ENCODE measurements around the gene BMP7.

Gene BMP7

DNA sequence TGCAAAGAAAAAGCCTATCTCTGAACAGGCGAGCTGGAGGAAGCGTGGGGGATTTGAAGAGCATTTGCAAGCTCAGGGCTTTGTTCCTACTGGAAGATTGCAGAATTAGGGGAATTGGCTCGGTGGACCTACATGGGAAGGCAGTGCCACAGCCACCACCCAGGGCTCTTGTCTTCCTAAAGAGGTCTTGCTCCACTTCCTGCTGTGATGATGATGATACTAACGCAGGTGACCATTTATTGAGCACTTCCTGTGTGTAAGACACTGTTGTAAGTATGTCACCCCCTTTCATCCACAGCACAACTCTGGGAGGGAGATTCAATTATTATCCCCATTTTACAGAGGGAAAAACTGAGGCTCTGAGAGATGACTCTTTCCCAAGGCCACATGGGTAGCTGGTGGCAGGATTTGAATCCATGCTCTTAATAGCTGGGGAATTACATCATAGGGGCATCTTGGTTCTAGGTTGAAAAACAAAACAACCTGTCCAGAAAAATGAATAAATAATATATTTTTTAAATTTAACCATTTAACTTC, 41.2 kb downstream of the BMP7 start:
- DNase-seq, result no peak

DNA sequence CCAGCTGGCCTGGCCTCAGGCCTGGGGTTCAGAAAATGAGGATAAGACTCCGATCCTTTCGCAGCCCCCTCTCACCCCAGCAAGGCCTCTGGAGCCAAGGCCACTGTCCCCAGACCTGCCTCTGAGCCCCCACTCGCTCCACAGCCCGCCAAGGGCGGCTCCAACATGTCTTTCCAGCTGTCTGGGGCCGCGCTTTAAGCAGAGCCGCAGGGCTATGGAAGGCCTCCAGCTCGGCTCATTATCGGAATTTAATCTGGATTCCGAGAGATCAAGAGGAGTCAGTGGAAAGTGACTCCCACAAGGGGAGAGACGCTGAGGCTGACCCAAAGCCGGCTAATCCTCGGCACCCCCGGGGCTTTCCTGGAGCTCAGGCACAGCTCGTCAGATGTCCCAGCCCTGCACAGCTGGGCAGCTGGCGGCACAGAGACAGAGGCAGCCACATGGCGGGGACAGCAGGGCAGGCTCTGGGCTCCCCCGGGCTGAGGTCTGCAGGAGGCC, 41.8 kb downstream of the BMP7 start:
- no peak for DNase-seq

DNA sequence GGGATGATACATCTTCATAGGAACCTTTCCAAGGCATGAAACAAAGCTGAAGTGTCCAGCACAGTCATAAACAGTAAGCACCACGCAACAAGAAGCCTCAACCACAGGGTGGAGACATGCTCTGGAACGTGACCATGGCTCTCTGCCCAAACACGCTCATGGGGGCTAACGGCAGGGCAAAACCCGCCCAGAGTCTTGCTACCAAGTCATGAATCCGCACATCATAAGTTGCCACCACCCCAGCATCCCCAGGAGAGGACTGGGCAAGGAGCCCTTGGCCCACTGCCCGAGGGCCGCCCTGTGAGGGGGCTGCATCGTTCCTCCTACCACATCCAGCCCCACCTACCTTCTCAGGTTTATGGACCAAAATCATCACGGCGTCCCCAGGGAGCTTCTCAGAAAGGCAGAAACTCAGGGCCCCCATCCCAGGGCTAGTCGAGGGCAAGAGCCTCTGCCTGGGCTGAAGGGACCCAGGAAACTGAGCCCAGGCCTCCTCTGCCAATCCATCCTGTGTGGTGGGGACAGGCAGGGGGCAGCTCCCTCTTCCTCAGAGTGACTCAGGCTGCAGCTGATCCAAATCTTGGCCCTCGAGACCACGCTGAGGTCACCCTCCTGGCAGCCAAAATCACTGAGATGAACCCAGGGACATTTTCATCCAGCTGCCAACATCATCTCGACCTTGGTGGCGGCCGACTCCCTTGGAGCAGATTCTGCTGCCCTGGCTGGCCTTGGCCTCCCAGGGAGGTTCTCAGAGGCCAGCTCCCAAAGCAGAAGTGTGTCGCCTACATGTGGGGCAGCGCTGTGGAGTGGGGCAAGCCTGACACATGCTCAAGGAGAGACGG, 42.6 kb downstream of the BMP7 start:
- no peak for DNase-seq

DNA sequence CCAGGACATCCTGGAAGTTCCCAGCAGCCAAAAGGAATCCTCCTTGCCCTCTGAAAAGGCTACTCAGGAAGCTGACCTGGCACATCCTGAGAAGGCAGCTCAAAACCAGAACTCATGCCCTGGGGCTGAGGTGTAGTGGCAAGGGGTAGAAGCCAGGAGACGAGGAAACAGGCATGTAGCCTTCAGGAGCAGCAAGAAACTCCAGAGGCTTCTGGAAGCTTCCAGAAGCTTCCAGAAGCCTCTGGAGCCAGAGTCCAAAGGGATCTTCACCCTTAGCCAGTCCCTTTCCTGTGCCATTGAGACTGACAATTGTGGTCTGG, 43.9 kb downstream of the BMP7 start:
- no peak for DNase-seq

DNA sequence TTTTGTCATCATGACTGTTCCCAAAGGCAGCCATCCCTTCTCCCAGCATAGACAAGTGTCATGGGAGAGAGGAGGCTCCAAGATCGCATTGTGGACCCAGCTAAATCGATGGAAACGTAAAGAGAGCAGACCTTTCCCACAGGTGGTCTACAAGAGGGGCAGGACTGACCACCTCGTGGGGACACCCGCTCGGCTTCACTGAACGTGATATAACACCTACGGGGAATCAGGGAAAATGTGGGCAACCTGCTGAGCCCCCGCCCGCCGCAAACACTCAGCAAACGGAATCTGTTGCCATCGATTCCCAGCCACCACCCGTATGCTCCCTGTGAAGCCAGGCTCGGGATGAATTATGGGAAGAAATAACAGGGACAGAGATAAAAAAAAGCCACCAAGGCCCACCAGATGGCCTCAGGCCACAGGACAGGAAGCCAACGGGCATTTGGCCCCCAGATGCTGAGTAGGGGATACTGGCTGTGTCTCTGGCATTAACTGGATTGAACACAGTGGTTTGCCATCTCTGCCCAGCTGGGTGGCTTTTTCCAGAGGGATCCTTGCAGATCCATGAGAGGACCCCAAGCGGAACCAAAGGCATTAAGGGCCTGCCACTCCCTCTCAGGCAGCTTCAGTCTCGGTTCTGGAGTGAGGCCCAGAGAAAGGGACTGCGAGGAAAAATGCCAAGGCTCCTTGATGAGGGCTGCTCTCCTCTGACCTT, 44.4 kb downstream of the BMP7 start:
- DNase-seq, result no peak

DNA sequence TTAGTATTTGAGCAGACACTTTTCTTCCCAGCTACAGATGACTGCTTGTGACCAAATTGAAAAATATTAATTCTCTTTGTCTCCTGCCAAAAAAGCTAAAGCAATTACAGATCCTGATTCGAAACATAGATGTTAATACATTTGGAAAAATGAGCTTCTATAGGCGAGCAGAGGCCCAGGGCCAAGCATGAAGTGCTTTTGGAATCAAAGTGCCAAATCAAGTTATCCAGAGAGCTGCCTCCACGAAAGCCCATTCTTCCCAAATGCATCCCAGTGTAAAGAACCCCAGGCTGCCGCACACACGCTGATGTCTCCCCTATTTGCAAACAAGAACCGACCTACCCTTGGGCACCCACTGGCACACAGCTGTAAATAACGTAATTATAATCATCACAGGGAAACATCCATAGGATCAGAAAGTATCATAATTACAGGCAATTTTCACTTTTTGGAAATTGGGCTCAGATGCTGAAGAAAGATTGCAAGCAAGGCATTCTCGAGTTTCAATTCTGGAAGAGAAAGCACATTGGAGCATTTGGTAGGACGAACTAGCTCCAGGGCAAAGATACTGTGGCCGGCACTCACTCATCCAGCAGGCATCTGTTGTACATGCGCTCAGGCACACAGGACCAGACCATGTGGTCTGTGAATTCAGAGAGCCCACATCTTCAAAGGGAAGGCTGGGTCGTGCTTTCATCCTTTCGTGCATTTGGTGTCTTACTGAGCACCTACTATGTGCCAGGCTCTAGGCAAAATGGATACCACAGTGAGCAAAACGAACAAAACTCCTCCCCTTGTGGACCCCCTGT, 45.9 kb downstream of the BMP7 start:
- DNase-seq, result no peak

DNA sequence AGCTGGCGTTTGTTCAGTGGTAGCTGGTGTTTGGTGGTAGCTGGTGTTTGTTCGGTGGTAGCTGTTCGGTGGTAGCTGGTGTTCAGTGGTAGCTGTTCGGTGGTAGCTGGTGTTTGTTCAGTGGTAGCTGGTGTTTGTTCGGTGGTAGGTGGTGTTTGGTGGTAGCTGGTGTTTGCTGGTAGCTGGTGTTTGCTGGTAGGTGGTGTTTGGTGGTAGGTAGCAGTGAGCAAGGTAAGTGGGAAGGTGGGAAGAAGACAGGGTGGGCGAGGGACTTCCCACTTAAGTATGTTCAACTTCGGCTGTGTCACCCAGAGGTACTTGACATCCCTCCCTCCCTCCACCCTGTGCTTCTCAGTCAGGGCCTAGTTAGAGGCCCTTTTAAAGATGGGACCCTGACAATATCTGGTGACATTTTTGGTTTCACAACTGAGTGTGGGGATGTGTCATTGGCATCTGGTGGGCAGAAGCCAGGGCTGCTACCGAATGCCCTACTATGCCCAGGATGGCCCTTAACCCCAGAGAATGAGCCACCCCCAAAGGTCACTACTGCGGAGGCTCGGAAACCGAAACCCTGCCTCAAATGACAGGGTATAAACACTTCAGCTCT, 47.3 kb downstream of the BMP7 start:
- no peak for DNase-seq

DNA sequence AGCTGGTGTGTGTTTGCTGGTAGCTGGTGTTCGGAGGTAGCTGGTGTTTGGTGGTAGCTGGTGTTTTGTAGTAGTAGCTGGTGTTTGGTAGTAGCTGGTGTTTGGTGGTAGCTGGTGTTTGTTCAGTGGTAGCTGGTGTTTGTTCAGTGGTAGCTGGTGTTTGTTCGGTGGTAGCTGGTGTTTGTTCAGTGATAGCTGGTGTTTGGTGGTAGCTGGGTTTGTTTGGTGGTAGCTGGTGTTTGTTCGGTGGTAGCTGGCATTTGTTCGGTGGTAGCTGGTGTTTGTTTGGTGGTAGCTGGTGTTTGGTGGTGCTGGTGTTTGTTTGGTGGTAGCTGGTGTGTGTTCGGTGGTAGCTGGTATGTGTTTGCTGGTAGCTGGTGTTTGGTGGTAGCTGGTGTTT, 48.0 kb downstream of the BMP7 start:
- no peak for DNase-seq

DNA sequence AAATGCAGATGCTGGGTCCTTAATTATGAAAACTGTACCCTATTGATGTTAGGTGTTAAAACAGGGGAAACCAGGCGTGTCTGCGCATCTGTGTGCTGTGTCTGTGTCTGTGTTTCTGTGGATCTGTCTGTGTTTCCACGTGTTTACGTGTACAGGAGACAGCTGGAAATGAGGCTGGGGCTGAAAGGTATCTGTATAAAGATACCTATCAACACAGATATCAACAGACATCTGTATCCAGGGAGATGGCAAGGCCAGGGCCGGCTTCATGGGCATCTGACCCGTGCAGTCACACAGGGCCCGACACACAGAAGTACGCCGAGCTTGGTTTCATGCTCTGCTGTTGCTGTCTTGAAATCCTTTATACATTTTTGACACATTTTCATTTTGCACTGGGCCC, 48.6 kb downstream of the BMP7 start:
- DNase-seq, result no peak

DNA sequence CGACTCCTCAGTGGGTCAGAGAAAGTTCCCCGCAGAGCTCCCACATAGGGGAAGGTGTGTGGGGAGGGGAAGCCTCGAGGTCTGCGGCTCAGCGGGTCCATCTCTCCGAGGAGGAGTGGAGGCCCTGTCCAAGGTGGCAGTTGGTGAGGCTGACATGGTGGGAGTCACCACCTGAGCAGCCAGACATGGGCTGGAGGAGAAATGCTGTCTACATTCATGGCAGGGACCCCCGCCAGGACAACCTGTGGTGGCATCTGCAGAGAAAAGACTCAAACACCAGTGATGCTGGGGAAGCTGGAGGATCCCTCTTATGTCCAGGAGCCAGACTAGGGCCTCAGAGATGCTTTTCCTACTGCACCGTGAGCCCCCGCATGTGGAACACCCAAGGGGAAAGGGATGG, 49.8 kb downstream of the BMP7 start:
- DNase-seq, result no peak

DNA sequence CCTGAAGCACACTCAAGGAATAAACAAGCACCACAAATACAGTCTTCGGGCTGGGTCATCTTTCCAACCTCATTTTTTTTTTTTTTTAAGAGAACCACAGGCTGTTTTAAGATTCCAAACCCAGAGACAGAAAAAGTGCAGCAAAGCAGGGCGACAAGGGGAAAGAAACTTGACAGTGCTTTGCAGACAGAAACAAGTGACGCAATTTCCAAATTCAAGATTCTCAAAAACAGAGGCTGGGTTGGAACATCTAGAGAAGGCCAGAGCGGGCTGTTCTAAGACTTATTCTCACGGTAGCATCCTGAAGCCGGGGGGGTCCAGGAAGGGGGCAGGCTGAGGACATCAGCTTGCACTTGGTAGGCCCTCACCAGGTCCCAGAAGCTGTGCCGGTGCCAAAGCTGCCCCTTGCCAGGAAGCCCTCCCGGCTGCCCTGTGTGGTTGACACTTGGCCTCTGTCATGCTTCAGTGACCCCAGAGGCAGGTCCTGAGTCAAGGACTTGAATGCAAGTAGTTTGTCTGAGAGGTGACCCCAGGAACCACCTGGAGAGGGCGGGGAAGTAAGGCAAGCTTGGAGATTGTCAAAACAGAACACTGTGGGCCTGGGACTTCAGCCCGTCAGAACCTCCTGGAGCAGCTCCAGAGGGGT, 50.5 kb downstream of the BMP7 start:
- no peak for DNase-seq

DNA sequence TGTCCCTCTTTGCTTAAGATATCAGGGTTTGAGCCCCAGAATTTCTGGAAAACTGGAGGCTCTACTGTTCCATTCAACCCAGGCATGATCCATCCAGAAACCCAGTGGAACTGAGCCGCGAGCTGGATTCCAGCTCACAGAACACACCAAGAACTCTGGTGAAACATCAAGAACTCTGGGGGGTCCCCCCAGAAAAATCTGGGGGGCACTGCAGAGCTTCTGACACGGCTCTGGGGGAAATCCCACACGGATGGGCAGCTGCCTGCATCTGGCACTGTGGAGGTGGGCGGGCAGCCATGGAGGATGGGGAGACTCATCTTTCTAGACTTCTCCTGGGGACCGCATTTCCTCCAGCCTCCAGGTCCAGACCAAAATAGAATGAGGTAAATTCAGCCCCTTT, 51.0 kb downstream of the BMP7 start:
- no peak for DNase-seq

DNA sequence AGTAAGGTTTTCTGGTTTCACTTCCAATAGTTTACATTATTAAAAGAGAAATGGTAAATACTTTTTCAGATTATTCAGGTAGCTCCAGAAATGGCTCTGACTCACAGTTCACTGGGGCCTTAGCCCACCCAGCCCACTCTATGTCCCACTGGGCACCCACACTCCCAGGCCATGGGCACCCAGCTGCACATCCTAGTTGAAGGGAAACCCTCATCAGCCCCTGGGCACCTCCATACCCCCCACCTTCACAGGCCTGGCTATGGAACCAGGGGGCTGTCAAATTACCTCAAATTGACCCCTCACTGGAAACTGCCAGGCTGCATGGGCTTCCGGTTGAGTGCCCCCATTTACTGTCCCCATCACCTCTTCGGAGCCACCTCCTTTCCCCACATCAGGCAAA, 51.5 kb downstream of the BMP7 start:
- no peak for DNase-seq

DNA sequence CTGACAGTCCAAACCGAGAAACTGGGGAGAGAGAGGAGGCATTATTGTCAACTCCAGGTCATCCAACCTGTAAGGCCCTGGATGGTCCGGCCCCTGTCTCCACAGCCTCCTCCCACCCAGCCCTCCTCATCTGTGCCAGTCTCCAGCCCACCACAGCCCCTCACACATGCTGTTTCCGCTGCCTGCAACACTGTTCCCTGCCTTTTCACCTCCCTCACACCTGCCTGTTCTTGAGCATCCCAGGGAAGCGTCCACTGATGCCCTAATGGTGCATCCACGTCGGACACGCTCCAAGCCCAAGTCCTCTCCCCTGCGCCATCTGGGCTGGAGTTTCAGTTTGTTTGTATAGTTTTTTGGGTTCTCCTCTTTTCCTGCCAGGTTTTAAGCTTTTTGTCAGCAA, 52.0 kb downstream of the BMP7 start:
- no peak for DNase-seq

DNA sequence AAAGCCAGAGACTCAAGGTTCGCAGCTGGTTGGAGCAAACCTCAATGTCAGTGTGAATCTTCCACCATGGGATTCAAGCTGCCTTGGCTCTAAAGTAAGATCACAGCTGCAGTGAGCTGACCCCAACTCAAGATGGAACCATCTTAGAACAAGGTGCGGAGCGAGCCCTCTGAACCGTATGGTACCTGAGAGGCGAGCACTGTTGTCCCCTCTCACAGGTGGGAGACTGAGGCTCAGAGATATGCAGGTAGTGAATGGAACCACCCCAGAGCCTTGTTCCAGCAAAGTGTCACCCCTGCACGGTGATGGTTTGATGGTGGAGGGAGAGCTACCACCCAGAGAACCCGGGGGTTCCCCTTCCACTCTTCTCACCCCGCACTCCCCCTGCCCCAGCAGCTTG, 52.5 kb downstream of the BMP7 start:
- no peak for DNase-seq

DNA sequence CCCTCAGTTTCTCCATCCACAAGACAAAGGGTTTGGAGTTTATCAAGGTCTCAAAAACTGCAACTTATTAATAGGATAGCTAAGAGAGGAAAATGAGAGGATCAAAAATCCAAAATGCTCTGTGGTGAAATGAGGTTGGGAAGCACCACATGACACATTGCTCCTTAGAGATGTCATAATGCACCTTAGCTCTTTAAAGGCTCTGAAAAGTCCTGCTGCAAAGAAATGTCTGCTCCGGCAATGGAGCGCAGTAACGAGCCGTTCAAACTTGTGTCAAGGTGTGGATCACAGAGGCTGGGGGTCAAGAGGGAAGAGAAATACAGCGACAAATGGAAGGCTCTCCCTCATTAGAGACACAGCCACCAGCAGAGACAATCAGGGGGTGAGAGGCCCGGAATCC, 53.1 kb downstream of the BMP7 start:
- no peak for DNase-seq

DNA sequence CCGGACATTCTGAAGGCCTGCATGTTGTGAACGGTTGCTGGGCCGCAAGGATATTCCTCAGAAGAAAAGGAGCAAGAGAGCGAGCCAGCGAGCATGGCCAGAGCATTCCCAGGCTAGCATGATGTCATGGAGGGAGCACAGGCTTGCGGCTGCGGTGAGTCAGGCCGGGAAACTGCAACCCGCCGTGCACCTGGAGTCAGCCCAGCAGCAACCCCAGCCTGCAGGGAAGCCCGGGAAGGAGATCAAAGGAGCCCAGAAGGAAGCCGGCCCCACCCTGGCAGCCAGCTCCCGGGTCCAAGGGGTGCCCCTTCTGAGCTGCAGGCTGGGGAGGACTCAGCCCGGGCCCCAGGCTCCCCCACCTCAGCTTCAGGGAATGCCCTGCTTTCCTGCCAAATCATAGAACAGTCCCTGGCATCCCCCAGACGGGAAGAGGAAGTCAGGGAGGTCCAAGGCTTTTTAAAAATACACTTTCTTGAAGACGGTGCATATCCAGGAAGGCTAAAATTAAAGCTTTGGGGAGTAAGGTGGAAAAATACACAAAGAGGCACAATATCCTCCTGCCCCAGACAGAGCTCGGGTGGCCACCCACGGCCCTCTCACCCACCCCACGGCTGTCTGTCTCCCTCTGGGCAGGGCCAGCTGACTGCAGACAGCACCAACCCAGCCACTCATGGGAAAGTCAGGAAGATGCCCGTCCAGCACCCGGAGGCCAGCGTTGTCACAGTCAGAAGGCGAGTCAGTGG, 53.7 kb downstream of the BMP7 start:
- no peak for DNase-seq

DNA sequence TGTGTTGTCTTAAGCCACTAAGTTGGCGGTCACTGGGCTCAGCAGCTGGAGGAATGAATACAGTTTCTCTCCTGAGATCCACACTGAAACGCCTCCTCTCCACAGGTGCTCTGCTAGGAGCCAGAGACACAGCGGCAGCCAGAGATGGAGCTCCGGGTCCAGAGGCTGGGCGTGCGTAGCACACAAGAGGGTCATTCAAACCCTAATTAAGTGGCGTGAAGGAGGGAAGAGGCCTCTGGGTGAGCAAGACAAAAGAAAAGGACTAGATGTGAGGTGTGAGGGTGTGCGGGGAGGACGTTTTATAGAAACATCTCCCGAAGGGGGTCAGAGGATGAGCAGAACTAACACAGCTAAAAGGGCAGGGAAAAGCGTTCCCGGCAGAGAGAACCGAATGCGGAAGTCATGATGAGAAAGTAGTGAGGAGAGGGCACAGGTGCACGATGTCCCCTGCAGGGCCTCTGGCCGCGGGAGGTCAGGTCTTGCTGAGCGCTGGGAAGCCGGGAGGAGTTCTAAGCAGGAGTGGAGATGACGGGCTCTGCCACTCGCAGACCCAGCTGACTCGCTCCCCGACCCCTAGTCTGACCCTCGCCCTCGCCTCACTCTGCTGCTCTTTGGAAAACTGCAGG, 54.4 kb downstream of the BMP7 start:
- DNase-seq, result no peak

DNA sequence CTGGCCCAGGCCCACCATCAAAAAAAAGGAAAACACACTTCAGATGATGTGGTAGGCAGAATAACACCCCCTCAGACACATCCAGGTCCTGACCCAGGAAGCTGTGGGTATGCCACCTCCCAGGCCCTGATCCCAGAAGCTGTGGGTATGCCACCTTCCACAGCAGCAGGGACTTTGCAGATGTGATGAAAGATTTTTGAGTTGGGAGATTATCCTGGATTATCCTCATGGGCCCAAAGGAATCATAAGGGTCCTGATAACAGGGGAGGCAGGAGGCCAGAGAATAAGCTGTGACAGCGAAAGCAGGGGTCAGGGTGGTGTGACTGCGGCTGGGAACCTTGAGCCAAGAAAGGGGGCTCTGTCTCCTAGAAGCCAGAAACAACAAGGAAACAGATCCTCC, 55.0 kb downstream of the BMP7 start:
- DNase-seq, result no peak

DNA sequence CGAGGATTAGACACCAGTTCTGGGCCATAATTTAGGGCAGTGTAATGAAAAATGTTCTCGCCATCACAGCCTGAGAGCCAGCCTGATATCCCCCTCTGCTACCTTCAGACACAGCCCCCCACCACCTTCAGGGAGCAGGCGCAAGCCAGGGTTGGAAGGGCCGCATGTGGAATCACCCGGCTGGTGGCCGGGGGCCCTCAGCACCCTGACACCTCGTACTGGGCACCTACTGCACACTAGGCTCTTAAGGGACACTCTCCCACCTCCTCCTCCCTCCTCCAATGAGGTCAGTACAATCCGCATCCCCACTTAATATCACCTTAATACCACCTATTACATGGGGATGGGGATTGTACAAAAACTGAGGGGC, 55.5 kb downstream of the BMP7 start:
- no peak for DNase-seq
